Stimulated activated CD4-positive, alpha-beta T cell treated with anti-CD3 and anti-CD28 coated beads, Interleukin-4, amount 100 ng/mL, for 24 hours (primary cell): ENCODE results near the gene RGS9.
"Not testable (repeated sequence)": the region's sequence is repeated elsewhere in the genome, so short reads cannot be mapped to it uniquely, and the experiment has no call there.

Experiments used
- DNase-seq: peaks from one replicate; pipeline ENCODE4 v3.0.0-alpha.2; 2020

The RGS9 gene

GRCh38 chr17:65158041-65158440 lies 20.9 kb downstream of the RGS9 start:
- no peak for DNase-seq

GRCh38 chr17:65158622-65159021 lies 21.5 kb downstream of the RGS9 start:
- DNase-seq, result no peak

GRCh38 chr17:65160516-65160915 lies 23.3 kb downstream of the RGS9 start:
- no peak for DNase-seq

GRCh38 chr17:65163990-65164495 lies 26.9 kb downstream of the RGS9 start:
- DNase-seq, result peak; percentile 63

GRCh38 chr17:65166787-65167186 lies 29.6 kb downstream of the RGS9 start:
- no peak for DNase-seq

- DNase-seq, result no peak
Measured at GRCh38 chr17:65167566-65167965, 30.4 kb downstream of the RGS9 start.

- DNase-seq, result no peak
Measured at GRCh38 chr17:65169691-65170090, 32.5 kb downstream of the RGS9 start.

- DNase-seq, result no peak
Measured at GRCh38 chr17:65170839-65171238, 33.7 kb downstream of the RGS9 start.

GRCh38 chr17:65171752-65172151 lies 34.6 kb downstream of the RGS9 start:
- no peak for DNase-seq

- no peak for DNase-seq
Measured at GRCh38 chr17:65172496-65173136, 35.4 kb downstream of the RGS9 start.

- peak; percentile 72 for DNase-seq
Measured at GRCh38 chr17:65173284-65173793, 36.2 kb downstream of the RGS9 start.

GRCh38 chr17:65173976-65174683 lies 37.0 kb downstream of the RGS9 start:
- DNase-seq, result no peak

GRCh38 chr17:65174974-65175373 lies 37.8 kb downstream of the RGS9 start:
- DNase-seq, result no peak

GRCh38 chr17:65175952-65176351 lies 38.8 kb downstream of the RGS9 start:
- DNase-seq, result no peak

GRCh38 chr17:65176646-65177409 lies 39.7 kb downstream of the RGS9 start:
- no peak for DNase-seq

GRCh38 chr17:65177901-65178300 lies 40.7 kb downstream of the RGS9 start:
- DNase-seq, result no peak

GRCh38 chr17:65180276-65180675 lies 43.1 kb downstream of the RGS9 start:
- not testable (repeated sequence) for DNase-seq

- not testable (repeated sequence) for DNase-seq
Measured at GRCh38 chr17:65180752-65181236, 43.6 kb downstream of the RGS9 start.

GRCh38 chr17:65181237-65182061 lies 44.3 kb downstream of the RGS9 start:
- DNase-seq, result peak; percentile 58

- DNase-seq, result no peak
Measured at GRCh38 chr17:65182233-65182632, 45.1 kb downstream of the RGS9 start.

- DNase-seq, result no peak
Measured at GRCh38 chr17:65183736-65184135, 46.6 kb downstream of the RGS9 start.

GRCh38 chr17:65184235-65184959 lies 47.2 kb downstream of the RGS9 start:
- DNase-seq, result no peak
